Epidermal melanocyte (primary cell): ENCODE data around the gene TTYH3.

ENCODE experiments used
- DNase-seq: peaks from one replicate; pipeline ENCODE4 v3.0.0; 2011; ENCODE audit warnings: low spot score; ENCODE audit not compliant: insufficient read length

TTYH3 gene

GRCh38 chr7:2702594-2702957 is 70.8 kb downstream of the TTYH3 start:
- DNase-seq, result no peak

- DNase-seq, result no peak
Measured at GRCh38 chr7:2705371-2706096, 73.7 kb downstream of the TTYH3 start.

GRCh38 chr7:2706685-2707126 is 74.9 kb downstream of the TTYH3 start:
- no peak for DNase-seq

GRCh38 chr7:2707481-2707880 is 75.7 kb downstream of the TTYH3 start:
- no peak for DNase-seq

- DNase-seq, result no peak
Measured at GRCh38 chr7:2708041-2708440, 76.3 kb downstream of the TTYH3 start.

- no peak for DNase-seq
Measured at GRCh38 chr7:2708547-2709310, 76.9 kb downstream of the TTYH3 start.

- DNase-seq, result no peak
Measured at GRCh38 chr7:2709553-2710285, 77.9 kb downstream of the TTYH3 start.

GRCh38 chr7:2710286-2710655 is 78.5 kb downstream of the TTYH3 start:
- no peak for DNase-seq

GRCh38 chr7:2710901-2711551 is 79.2 kb downstream of the TTYH3 start:
- no peak for DNase-seq

GRCh38 chr7:2711895-2712675 is 80.3 kb downstream of the TTYH3 start:
- no peak for DNase-seq

GRCh38 chr7:2713370-2713769 is 81.6 kb downstream of the TTYH3 start:
- no peak for DNase-seq

- DNase-seq, result no peak
Measured at GRCh38 chr7:2713978-2714377, 82.2 kb downstream of the TTYH3 start.
